ENCODE measurements around the gene PARD6B. TPM values are rescaled to one million over a fixed set of nuclear protein-coding genes. Genes with fewer than 3 reads are reported as not detected.
A peak's percentile ranks its signal among the peaks of the same experiment; 100 is the strongest.
"Not testable (repeated sequence)": the region's sequence is repeated elsewhere in the genome, so short reads cannot be mapped to it uniquely, and the experiment has no call there.

PARD6B gene
- total and polyA plus RNA-seq, 4 donors, result 4.0 to 11.3 (median 5.0) TPM

DNA sequence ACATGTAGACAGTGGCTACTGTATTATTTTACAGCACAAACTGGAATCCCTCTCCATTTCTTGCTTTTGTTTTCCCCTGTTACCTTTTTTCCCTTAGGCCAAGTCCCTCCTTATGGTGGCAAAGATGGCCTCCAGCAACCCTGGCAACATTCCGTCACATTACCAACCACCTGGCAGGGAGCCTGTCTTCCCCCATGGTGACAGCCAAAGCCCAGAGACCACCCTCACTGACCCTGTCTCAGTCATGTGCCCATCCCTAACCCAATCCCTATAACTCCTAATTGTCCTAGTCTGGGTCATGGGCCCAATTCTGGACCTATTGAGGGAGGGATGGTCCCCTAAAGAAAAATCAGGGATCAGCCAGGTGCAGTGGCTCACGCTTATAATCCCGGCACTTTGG is 27.6 kb downstream of the PARD6B start:
- Histone ChIP-seq H3K27ac (ENCODE audit: low read depth, low read length) (no peak overlapping the region), H3K9me3 (ENCODE audit: control insufficient read depth, insufficient read depth, low read length) (no peaks in the 10 kb centered on the region), H3K4me3 (ENCODE audit: low read depth, low read length) (no peak overlapping the region), H3K27me3 (ENCODE audit: control insufficient read depth, insufficient read depth, low read length) (no peaks in the 10 kb centered on the region), H3K4me1 (ENCODE audit: control insufficient read depth, insufficient read depth, low read length) (peaks cover 12% of the 10 kb centered on the region), H3K36me3 (ENCODE audit: control insufficient read depth, insufficient read depth, low read length) (no peaks in the 10 kb centered on the region)
- no peak for DNase-seq (ENCODE audit: low read depth in 4 of 6, low spot score in 6 of 6)
- 80% methylated on average over 3 of the region's 3 CpGs for WGBS (ENCODE audit: insufficient coverage)

DNA sequence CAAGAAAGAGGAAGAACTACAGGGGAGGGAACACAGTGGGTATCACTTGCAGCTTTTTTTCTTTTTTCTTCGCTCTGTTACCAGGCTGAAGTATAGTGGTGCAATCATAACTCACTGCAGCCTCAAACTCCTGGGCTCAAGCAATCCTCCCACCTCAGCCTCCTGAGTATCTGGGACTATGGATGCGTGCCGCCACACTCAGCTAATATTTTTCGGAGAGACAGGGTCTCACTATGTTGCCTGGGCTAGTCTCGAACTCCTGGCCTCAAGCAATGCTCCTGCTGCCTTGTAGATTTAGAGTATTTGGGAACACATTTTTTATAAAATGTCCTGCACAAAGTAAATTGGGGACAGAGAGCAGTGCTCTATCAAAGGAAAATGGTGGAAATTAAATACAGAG is 28.3 kb downstream of the PARD6B start:
- Histone ChIP-seq H3K4me1 (ENCODE audit: control insufficient read depth, insufficient read depth, low read length) (peaks cover 12% of the 10 kb centered on the region), H3K4me3 (ENCODE audit: low read depth, low read length) (no peak overlapping the region), H3K9me3 (ENCODE audit: control insufficient read depth, insufficient read depth, low read length) (no peaks in the 10 kb centered on the region), H3K27me3 (ENCODE audit: control insufficient read depth, insufficient read depth, low read length) (no peaks in the 10 kb centered on the region), H3K36me3 (ENCODE audit: control insufficient read depth, insufficient read depth, low read length) (no peaks in the 10 kb centered on the region), H3K27ac (ENCODE audit: low read depth, low read length) (no peak overlapping the region)
- DNase-seq (ENCODE audit: low read depth in 4 of 6, low spot score in 6 of 6), result no peak
- 70% methylated on average over 2 of the region's 5 CpGs for WGBS (ENCODE audit: insufficient coverage)

DNA sequence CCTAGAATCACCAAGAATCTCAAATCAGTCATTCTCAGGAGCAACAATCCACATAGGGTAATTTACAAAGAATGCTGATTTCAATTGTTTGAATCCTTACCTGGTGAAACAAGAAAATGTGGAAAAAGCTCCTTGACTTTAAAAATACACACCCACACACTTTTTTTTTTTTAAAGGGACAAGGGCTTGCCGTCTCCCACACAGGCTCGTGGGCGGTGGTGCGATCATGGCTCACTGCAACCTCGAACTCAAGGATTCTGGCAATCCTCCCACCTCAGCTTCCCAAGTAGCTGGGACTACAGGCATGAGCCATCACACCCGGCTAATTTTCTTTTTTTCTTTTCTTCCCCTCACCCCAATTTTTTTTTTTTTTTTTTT is 30.7 kb downstream of the PARD6B start:
- Histone ChIP-seq H3K27ac (ENCODE audit: low read depth, low read length) (no peak overlapping the region), H3K36me3 (ENCODE audit: control insufficient read depth, insufficient read depth, low read length) (no peaks in the 10 kb centered on the region), H3K9me3 (ENCODE audit: control insufficient read depth, insufficient read depth, low read length) (no peaks in the 10 kb centered on the region), H3K27me3 (ENCODE audit: control insufficient read depth, insufficient read depth, low read length) (no peaks in the 10 kb centered on the region), H3K4me1 (ENCODE audit: control insufficient read depth, insufficient read depth, low read length) (peaks cover 12% of the 10 kb centered on the region), H3K4me3 (ENCODE audit: low read depth, low read length) (no peak overlapping the region)
- WGBS (ENCODE audit: insufficient coverage), result 84% methylated on average over 5 of the region's 6 CpGs
- DNase-seq (ENCODE audit: low read depth in 4 of 6, low spot score in 6 of 6), result no peak

- no peaks in the 10 kb centered on the region for H3K9me3 ChIP-seq (ENCODE audit: control insufficient read depth, insufficient read depth, low read length)
- no peak overlapping the region for H3K4me3 ChIP-seq (ENCODE audit: low read depth, low read length)
- peaks cover 12% of the 10 kb centered on the region for H3K4me1 ChIP-seq (ENCODE audit: control insufficient read depth, insufficient read depth, low read length)
- H3K27ac ChIP-seq (ENCODE audit: low read depth, low read length), result no peak overlapping the region
- 50% methylated on average over 6 of the region's 12 CpGs for WGBS (ENCODE audit: insufficient coverage)
- no peaks in the 10 kb centered on the region for H3K36me3 ChIP-seq (ENCODE audit: control insufficient read depth, insufficient read depth, low read length)
- H3K27me3 ChIP-seq (ENCODE audit: control insufficient read depth, insufficient read depth, low read length), result no peaks in the 10 kb centered on the region
- peak; percentile 49 to 93 (median 72) for DNase-seq (ENCODE audit: low read depth in 4 of 6, low spot score in 6 of 6)
Measured at GRCh38 chr20:50762435-50763220, 31.2 kb downstream of the PARD6B start.

DNA sequence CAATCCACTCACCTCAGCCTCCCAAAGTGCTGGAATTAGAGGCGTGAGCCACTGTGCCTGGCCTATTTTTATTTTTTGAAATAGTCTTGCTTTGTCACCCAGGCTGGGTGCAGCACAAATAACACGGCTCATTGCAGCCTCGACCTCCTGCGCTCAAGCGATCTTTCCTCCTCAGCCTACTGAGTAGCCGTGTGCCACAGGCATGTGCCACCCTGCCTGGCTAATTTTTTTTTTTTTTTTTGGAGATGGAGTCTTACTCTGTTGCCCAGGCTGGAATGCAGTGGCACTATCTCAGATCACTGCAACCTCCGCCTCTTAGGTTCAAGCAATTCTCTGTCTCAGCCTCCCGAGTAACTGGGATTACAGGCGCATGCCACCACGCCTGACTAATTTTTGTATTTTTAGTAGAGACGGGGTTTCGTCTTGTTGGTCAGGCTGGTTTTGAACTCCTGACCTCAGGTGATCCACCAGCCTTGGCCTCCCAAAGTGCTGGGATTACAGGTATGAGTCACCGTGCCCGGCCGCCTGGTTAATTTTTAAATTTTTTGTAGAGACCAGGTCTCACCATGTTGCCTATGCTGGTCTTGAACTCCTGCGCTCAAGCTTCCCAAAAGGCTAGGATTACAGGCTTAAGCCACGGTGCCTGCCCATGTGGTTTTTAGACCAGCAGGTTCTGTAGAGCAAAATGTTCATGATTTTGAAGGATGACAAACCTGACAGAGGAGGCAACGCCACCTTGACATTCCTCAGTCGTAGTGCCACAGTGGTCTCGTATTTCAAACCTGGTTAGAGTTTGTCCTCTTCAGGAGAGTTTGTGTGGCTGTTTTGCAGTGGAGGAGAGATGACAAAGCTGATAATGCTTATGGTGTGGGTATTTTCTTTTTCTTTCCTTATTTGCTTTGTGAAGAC is 32.4 kb downstream of the PARD6B start:
- not testable (repeated sequence) for H3K27me3 ChIP-seq (ENCODE audit: control insufficient read depth, insufficient read depth, low read length); H3K9me3 ChIP-seq (ENCODE audit: control insufficient read depth, insufficient read depth, low read length); H3K27ac ChIP-seq (ENCODE audit: low read depth, low read length); H3K4me3 ChIP-seq (ENCODE audit: low read depth, low read length); DNase-seq (ENCODE audit: low read depth in 4 of 6, low spot score in 6 of 6); H3K36me3 ChIP-seq (ENCODE audit: control insufficient read depth, insufficient read depth, low read length)
- 90% methylated on average over 18 of the region's 20 CpGs for WGBS (ENCODE audit: insufficient coverage)
- H3K4me1 ChIP-seq (ENCODE audit: control insufficient read depth, insufficient read depth, low read length), result peaks cover 12% of the 10 kb centered on the region

GRCh38 chr20:50765251-50765650 is 33.9 kb downstream of the PARD6B start:
- not testable (repeated sequence) for H3K36me3 ChIP-seq (ENCODE audit: control insufficient read depth, insufficient read depth, low read length); H3K27me3 ChIP-seq (ENCODE audit: control insufficient read depth, insufficient read depth, low read length); H3K27ac ChIP-seq (ENCODE audit: low read depth, low read length); H3K4me3 ChIP-seq (ENCODE audit: low read depth, low read length); H3K9me3 ChIP-seq (ENCODE audit: control insufficient read depth, insufficient read depth, low read length); DNase-seq (ENCODE audit: low read depth in 4 of 6, low spot score in 6 of 6)
- 89% methylated on average over 5 of the region's 10 CpGs for WGBS (ENCODE audit: insufficient coverage)
- H3K4me1 ChIP-seq (ENCODE audit: control insufficient read depth, insufficient read depth, low read length), result peaks cover 12% of the 10 kb centered on the region

DNA sequence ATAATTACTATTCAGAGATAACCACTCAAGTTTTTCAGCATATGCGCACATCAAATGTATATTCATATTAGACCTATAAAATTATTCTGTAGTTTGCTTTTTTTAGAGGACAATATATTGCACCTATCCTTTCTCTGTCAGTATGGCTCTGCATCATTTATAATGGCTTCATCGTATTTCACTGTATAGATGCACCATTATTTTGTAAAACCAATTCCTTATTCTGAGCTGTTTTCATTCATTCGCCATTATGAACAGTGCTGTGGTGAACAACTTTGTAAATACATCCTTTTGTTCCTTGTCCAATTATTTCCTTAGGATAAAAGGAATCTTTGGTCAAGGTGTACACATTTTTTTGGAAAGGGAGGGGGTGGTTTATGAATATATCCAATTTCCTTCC is 34.3 kb downstream of the PARD6B start:
- no peaks in the 10 kb centered on the region for H3K9me3 ChIP-seq (ENCODE audit: control insufficient read depth, insufficient read depth, low read length)
- no peak overlapping the region for H3K27ac ChIP-seq (ENCODE audit: low read depth, low read length)
- DNase-seq (ENCODE audit: low read depth in 4 of 6, low spot score in 6 of 6), result no peak
- H3K27me3 ChIP-seq (ENCODE audit: control insufficient read depth, insufficient read depth, low read length), result no peaks in the 10 kb centered on the region
- H3K36me3 ChIP-seq (ENCODE audit: control insufficient read depth, insufficient read depth, low read length), result no peaks in the 10 kb centered on the region
- no peak overlapping the region for H3K4me3 ChIP-seq (ENCODE audit: low read depth, low read length)
- WGBS (ENCODE audit: insufficient coverage), result no CpG with 5 or more reads among the region's 3 CpGs
- peaks cover 12% of the 10 kb centered on the region for H3K4me1 ChIP-seq (ENCODE audit: control insufficient read depth, insufficient read depth, low read length)

GRCh38 chr20:50766955-50767809 is 35.8 kb downstream of the PARD6B start:
- WGBS (ENCODE audit: insufficient coverage), result 100% methylated on average over 1 of the region's 10 CpGs
- not testable (repeated sequence) for H3K36me3 ChIP-seq (ENCODE audit: control insufficient read depth, insufficient read depth, low read length); H3K9me3 ChIP-seq (ENCODE audit: control insufficient read depth, insufficient read depth, low read length); H3K4me3 ChIP-seq (ENCODE audit: low read depth, low read length); H3K27me3 ChIP-seq (ENCODE audit: control insufficient read depth, insufficient read depth, low read length); H3K27ac ChIP-seq (ENCODE audit: low read depth, low read length)
- H3K4me1 ChIP-seq (ENCODE audit: control insufficient read depth, insufficient read depth, low read length), result peaks cover 11% of the 10 kb centered on the region
- peak in 1 of 6 donors; percentile 12 for DNase-seq (ENCODE audit: low read depth in 4 of 6, low spot score in 6 of 6)

GRCh38 chr20:50768991-50769390 is 37.6 kb downstream of the PARD6B start:
- H3K4me1 ChIP-seq (ENCODE audit: control insufficient read depth, insufficient read depth, low read length); H3K36me3 ChIP-seq (ENCODE audit: control insufficient read depth, insufficient read depth, low read length); H3K27me3 ChIP-seq (ENCODE audit: control insufficient read depth, insufficient read depth, low read length); H3K9me3 ChIP-seq (ENCODE audit: control insufficient read depth, insufficient read depth, low read length); DNase-seq (ENCODE audit: low read depth in 4 of 6, low spot score in 6 of 6); H3K27ac ChIP-seq (ENCODE audit: low read depth, low read length); H3K4me3 ChIP-seq (ENCODE audit: low read depth, low read length): not testable (repeated sequence)
- WGBS (ENCODE audit: insufficient coverage), result no CpG with 5 or more reads among the region's 7 CpGs
